CD4-positive, alpha-beta T cell treated with Interleukin-15 for 4 hours (primary cell): Measurements from ENCODE around the gene FTO.
A peak's percentile ranks its signal among the peaks of the same experiment; 100 is the strongest.

ENCODE experiments used
- DNase-seq: peaks from one replicate; pipeline ENCODE4 v3.0.0-alpha.2; 2020; ENCODE audit warnings: low spot score

FTO gene

DNA sequence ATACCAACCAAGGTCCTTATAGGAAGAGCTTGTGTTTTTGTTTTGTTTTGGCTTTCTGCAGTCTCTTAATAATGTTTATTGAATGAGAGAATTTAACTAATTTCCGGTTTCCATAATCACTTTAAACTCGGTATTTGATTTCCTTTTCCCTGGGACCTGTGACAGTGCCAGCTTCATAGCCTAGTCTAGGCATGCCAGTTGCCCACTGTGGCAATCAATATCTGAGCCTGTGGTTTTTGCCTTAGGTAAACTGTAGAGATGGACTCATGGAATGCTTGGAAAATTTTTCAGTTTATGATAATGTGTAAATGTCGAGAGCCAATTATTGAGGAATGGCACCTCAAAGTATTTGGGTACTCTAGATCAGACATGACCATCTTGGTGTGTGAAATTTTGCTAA, 78.2 kb downstream of the FTO start:
- DNase-seq: no peak

DNA sequence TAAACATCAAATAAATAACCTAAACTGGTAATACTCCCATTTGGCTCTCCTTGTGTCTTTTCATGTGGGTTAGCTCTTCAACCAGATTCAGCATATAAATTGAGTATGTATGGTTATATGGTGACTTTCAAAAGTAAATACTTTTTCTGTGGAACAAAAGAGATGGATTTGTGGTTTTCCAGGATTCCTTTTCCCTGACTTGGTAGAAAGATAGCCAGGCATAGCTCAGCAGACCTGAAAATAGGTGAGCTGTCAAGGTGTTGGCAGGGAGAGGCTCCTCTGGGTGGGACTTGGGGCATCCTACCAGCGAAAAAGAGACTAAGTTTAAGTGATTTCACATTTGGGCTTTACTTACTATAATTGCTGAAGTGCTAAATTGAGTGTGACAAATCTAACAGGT, 80.3 kb downstream of the FTO start:
- no peak for DNase-seq

DNA sequence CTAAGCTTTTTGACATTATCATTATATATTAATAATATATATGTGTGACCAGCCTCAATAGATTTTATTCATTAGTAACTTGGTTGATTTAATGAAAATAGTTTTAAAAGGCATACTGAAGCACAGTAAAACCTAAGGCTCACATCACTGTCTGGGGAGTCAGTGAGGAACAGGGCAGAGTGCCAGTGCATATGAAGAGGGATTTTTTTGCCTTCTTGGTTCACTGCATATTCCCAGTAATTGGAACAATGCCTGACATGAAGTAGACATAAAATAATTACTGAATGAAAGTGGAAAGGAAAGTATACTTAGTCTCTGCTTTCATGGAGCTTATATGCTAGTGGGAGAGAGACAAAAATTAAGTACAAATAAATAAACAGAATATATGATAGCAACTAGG, 81.1 kb downstream of the FTO start:
- DNase-seq: no peak

DNA sequence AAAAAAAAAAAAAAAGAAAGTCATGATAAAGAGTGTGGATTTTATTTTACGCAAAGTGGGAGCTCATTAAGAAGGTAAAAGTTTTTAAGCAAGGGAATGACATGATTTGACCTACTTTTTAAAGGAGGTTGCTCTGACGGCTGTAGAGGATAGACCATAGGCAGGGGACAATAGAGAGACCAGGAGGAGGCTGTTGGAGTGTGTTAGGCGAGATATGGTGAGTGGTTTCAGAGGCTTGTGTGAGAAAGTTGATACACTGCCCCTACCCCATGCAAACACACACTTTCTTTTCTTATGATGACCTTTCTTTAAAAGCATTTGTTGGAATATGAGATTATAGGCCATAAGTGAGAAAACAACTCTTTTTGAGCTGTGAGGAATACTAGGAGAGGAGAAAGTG, 82.0 kb downstream of the FTO start:
- DNase-seq: no peak

DNA sequence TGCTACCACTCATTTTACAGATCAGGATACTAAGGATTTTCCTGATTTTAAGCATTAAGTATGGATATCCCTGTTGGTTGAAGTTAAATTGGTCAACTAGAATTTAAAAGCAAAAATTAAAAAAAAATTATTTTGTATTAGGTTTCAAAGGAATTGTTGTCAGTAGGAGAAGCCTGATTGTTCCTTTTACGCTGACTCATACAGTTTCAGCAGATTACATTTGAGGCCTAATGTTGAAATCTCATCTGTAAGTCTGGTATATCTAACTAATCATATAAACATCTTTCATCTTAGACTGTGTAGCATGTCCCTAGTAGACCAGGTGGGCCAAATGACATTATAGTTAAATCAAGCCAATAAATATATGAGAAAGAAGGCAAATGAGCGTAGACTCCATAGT, 83.5 kb downstream of the FTO start:
- no peak for DNase-seq

DNA sequence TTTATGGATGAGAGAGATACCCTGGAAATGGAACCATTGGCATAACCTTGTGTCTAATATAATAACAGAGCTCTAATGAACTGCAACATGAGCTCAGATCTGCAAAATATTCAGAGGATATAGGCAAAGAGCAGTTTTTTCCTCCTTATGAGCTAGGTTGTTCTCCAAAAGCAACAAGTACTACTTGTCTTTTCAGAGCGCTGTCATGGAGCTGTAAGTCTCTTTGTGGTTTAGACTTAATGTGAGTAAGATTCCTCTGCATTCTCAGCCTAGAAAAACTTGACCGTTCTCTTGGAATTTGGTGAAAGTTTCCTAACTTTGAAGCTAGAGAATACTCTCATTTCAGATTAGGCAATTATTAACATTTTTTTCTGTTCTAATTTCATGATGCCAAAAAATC, 85.2 kb downstream of the FTO start:
- no peak for DNase-seq

DNA sequence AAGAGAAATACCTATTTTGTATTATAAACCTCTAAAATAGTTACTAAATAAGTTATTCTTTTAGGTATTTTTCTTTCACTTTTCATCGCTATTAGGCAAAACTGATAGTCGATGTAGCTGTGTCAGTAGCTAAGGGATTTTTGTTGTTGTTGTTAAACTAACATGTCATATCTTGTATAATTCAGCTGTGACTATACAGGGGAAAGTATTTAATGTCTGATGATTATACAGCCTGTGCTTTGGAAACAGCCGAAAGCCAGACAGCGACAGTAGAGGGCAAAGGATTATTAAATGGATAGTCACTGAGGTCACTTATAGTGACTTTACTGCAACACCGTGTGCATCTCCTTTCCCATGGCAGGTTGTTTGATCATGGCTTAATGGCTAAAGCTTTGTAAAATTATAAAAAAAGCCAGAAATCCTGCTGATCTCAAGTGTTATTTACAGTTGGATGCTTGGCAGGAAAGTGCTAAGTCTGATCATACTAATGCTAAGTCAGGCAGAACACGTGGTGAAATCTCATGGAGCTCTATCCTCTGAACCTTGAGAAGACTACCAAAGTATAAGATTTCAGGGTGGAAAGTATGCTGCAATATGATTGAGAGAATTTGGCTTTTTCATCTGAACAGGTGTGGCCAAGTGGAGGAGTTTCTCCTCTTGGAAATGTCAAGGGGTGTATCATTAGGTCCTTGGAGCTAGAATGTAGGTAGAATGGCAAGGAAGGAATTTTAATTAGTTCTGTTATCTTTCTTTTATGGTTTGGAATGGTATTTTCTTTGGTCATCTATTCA, 88.4 kb downstream of the FTO start:
- DNase-seq: no peak

DNA sequence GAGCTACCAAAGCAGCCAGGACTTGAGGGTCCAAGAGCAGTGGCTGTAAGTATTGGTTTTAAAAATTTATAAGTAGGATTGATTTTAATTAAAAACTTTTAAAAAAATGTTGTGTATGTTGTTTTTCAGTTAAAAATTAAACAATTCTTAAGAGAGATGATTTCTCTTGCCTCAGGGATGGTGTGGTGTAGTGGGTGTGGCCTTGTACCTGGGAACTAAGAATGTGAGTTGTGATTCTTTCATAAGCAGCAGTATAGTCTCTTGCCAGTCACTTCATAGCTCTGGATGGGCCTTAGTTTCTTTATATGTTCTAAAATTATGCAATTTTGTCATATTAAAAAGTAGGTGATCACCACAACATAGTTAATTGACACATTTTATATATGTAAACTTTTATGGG, 99.5 kb downstream of the FTO start:
- DNase-seq: no peak

DNA sequence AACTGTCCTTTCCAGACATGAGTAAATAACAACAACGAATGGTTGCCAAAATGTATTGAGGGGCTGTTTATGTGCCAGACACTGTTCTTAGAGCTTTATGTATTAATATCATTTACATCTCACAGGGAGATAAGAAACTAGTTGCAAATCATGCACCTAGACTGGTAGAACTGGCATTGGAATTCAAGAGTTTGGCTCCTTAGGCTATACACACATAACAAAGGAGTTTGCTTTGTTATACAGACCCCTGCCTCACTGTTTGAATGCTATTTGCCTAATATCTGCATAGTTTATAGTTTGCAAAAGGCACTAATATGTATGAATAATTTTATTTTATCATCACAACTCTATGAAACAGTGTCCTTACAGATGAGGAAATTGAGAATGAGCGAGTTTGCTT, 100.0 kb downstream of the FTO start:
- no peak for DNase-seq

DNA sequence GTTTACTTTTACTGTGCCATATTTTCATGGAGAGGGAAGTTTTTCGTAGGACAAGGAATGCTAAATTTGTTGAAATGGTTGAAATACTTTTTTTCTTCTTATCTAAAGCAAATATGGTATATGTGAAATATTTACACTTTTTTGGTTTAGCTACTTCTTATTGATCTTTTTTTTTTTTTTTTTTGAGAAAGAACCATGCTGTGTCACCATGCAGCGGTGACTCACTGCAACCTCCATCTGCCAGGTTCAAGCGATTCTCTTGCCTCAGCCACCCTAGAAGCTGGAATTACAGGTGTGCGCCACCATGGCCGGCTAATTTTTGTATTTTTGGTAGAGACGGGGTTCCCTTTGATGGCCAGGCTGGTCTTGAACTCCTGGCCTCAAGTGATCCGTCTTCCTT, 100.5 kb downstream of the FTO start:
- no peak for DNase-seq

DNA sequence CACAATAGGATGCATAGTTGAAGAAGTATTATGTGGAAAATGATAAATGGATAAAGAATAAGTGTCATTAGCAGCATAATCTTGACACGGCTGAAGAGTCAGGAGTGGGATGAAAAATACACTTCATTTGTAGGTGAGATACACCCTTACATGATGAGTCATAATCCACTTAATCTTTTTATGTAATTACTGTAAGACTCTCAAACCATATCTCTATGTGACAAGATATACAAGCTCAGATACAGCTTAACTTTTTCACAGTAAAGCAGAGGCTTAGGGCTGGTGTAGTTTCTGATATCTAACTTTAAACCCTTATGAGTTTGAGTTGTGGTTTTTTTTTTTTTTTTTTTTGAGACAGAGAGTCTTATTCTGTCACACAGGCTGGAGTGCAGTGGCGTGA, 101.2 kb downstream of the FTO start:
- DNase-seq: no peak

DNA sequence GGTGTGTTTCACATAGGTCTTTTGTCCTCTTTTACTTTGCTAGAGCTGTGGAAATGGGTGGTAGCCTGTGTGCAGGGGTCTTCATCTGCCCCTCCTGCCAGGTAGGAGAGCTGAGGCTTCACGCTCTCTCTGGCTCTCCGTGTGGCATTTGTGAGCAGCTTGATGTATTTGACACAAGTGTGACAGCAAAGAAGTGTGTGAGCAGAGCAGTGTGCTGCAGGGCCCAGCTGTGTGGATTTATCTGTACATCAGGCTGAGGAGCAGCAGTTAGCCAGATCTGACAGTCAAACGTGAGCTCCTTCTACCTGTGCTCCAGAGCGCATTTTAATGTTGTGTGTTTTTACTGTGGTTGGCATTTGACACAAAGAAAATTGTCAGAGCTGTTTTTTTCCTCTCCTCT, 101.8 kb downstream of the FTO start:
- DNase-seq: no peak

DNA sequence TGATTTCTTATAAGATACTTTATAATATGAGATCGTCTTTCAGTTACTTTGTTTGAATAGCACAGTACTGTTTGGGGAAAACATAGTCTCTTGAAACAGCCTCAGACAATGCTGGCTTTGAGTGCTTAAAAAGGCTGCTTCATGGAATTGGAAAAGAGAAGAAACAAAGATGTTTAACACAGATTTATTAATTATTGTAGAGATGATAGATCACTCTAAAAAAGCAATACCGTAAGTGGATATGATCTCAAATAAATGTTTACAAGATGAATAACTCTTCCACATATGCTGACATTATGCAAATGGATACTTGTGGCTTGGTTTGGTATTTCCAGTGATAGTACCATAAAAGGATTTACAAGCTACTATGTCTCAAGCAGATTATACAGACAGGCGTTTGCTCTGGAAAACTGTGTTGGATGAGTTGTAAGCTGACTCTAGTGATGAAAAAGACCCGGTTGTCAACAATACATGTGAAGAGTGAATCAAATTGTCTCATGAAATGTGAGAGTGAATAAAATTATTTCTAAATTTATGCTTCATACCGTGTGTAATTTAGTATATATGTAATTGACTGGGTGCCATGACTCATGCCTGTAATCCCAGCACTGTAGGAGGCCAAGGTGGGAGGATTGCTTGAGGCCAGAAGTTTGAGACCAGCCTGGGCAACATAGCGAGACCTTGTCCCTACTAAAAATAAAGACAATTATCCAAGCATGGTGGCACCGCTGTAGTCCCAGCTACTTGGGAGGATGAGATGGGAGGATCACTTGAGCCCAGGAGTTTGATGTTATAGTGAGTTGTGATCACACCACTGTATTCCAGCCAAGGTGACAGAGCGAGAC, 105.4 kb downstream of the FTO start:
- no peak for DNase-seq

DNA sequence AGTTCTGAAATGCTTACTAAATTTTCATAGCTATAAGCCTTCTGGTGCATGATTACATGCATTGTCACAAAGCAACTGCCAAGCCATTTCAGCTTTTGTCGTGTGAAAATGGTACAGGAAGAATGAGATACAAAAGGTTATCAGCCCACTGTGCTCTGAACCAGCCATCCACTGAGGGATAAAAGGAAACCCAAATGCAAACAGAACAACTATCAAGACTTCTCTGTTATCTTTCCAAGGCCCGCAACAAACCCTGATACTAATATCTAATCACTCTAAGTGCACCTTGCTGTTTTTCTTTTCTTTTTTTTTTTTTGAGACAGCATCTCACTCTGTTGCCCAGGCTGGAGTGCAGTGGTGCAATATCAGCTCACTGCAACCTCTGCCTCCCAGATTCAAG, 109.0 kb downstream of the FTO start:
- DNase-seq: no peak

DNA sequence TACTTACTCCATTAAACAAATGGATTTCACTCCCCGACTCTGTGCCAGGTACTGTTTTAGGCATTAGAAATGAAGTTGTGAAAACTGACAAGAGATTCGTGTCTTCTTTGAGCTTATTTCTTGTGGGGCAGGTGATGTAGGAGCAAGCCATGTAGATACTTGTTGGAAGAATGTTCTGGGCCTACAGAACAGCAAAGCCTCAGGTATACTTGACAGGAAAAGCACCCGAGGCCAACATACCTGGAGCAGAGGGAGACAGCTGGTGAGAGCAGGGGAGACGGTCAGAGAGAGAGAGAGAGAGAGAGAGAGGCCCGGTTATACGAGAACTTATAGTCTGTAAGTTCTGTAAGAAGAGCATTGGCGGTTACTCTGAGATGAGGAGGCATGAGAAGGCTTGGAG, 110.8 kb downstream of the FTO start:
- no peak for DNase-seq

DNA sequence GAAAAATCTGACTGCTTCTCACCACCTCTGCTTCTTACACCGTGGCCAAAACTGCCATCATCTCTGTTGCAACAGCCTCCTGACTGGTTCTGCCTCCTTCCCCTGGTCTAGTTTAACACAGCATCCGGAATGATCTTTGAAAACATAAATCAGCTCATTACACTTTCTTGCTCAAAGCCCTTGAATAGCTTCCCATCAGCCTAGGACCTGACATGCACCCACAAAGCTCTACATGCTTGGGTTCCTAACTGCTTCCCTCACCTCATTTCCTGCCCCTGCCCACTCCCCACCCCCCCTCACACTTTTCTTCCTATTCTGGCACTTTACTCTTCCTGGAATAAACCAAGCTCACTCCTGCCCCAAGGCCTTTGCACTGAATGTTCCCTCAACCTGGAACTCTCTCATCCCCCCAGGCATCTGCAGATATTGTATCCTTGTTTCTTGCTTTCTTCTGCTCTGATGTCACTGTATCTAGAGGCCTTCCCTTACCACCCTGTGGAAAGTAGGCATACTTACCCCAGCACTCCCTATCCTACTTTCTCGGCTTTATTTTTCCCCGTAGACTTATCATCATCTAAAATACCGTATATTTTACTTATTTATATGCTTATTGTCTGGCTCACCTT, 112.4 kb downstream of the FTO start:
- no peak for DNase-seq

DNA sequence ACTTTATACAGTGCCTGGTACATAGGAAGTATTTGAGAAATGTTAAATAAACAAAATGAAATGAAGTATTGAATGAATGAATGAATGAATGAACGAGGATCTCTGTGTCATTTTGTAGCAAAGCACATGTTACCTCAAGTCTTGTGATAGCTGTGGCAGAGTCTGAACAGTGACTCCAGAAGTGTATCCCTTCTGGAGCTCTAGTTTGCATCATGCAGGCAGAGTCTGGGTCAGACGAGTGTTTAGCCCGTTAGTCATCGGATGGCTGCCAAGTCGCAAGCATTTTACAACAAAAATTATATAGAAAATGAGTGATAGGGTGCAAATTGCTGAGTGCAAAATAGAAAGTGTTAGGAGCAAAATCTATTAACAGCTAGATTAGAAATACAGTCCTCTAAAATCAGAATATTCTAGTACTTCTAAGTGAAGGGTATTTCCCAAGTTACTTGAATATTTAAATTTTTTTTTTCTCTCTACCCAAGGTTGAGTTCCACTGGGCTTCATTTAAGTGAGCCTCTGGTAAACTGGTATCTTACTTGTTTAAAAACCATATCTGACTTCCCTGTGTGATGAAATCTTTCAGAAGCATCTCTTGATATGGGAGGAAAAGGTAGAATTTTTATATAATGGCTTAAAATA, 113.3 kb downstream of the FTO start:
- DNase-seq: no peak

DNA sequence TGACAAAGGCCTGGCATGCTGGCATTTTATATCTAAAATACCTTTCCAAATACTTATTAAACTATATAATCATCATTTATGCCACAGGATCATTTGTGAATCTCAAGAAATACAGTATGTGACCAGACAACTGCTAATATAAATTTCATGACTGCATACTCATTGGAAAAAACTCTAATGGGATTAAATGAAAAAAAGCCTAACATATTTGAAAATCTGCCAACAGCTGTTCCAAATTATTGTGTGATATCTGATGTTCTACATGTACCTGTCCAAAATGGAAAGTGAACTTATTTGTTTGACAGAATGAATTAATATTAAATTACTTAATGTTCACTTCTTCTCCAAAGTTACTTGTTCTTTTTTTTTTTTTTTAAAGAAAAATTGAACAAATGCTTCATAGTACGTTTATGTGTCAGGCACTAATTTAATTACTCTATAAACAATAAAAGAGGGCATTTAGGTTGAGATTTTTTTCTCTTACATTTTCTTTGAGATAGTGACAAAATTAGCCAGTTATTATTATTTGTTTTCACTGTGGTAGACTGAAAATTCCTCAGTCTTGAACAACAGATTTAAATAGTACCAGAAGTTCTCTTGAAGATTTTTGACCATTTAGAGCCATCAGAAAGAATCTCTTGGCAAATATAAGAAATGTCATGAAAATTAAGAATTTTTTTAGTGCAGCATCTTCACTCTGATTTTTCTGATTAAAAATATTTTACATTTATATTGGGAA, 114.0 kb downstream of the FTO start:
- DNase-seq: no peak

DNA sequence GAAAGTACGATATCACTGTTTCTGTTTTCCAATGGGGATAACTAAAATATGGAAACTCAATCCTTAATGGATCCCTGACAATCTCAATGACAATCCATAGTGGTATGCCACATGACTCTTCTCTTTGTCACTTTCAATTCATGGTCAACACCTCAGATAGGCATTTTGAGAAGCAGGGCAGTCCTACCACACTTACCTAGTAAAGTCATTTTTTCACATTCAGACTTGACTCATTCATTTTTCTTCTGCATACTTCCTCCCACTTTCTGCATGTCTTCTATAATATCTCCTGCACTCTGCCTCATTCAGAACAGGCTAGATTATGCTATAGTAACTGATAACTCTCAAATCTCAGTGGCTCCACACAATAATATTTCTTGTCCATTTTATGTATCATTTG, 117.5 kb downstream of the FTO start:
- DNase-seq: no peak

DNA sequence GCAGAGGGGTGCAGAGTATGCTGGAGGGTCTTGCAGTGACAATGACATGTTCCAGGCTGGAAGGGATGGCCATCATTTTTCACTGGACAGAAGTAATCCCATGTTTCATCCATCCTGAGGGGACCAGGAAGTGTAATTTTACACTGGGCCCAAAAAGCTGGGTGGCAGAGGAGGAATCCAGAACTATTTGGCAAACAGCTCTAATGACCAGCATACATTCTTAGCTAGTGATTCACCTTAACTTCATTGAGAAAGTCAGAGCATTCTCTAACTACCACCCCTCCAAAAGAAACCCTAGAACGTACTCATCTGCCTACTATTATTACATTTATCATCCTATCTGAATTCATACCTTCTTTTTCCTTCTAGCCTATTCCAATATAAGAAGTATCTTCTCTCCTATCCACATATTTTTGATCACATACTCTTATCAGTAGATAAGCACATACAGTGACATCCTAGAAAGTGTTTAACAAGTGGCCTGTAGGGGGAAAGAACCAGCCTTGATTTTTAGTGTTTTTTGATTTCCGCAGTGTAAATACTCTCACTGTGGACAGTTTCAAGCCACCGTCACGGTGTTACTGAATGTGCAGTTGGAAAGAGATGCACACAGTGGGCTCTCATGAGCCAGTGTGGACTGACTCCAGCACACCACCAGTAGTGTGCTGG, 118.1 kb downstream of the FTO start:
- no peak for DNase-seq

DNA sequence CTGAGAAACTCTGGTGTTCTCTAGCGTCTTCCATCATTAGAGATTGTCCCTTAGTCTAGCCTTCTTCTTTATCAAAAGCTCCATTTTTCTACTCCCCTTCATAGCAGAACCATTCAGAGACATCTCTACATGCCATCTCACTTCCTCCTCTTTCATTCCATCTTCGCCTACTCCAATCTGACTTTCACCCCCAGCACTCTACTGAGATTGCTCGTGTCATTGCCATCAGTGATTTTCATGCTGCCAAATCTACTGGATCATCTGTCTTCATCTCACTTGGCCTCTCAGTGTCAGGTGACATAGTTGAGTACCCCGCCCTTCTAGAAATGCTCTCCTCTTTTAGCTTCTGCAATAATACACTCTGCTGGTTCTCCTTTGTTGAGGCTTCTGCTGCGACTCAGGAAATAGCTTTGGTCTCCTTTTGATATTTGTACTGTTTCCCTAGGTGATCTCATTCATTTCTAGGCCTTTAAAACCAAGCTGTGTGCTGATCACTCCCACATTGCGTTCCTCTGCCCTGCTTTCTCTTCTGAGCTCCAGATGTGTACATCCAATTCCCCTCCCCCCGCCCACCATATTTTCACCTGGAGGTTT, 119.1 kb downstream of the FTO start:
- DNase-seq: peak; percentile 3
